Lung (tissue), 12 donors: ENCODE measurements around the gene SIX2. TPM values are rescaled to one million over a fixed set of nuclear protein-coding genes. Genes with fewer than 3 reads are reported as not detected.

Experiments used
- ATAC-seq: fragments of 200-7000 bp; cut with Tn5 transposase; one replicate; pipeline ENCODE4 v1.9.1; 2020; ENCODE audit warnings: moderate number of reproducible peaks; ENCODE audit not compliant: insufficient read depth, low FRiP score
- DNase-seq, 3 donors: peaks; one replicate each; pipeline ENCODE4 v3.0.0-alpha.2; 2013 to 2017
- H3K27ac ChIP-seq, 2 donors: one replicate each; pipeline ENCODE4 v1.5.1; 2013; ENCODE audit warnings: mild to moderate bottlenecking in 2 of 2, moderate library complexity in 2 of 2, control low read depth in 1 of 2, inconsistent platforms in 1 of 2, low read depth in 1 of 2, low read length in 1 of 2
- H3K27me3 ChIP-seq, 3 donors: one replicate each; pipeline ENCODE4 v1.5.1; 2013; ENCODE audit warnings: low read length in 2 of 3; ENCODE audit not compliant: control insufficient read depth in 3 of 3, insufficient read depth in 3 of 3
- H3K36me3 ChIP-seq, 4 donors: one replicate each; pipeline ENCODE4 v1.5.1; 2013; ENCODE audit warnings: low read length in 4 of 4, mild to moderate bottlenecking in 1 of 4, moderate library complexity in 1 of 4; ENCODE audit not compliant: control insufficient read depth in 4 of 4, insufficient read depth in 4 of 4
- H3K4me1 ChIP-seq, 5 donors: one replicate each; pipeline ENCODE4 v1.5.1; 2013; ENCODE audit warnings: low read length in 5 of 5, mild to moderate bottlenecking in 2 of 5, moderate library complexity in 1 of 5; ENCODE audit not compliant: control insufficient read depth in 5 of 5, insufficient read depth in 5 of 5
- H3K4me3 ChIP-seq: one replicate; pipeline ENCODE4 v1.5.1; 2013; ENCODE audit warnings: mild to moderate bottlenecking, control low read depth, moderate library complexity
- H3K9ac ChIP-seq, 2 donors: one replicate each; pipeline ENCODE4 v1.5.1; 2013; ENCODE audit warnings: low read length in 2 of 2, control low read depth in 1 of 2; ENCODE audit not compliant: insufficient read depth in 1 of 2
- H3K9me3 ChIP-seq, 4 donors: one replicate each; pipeline ENCODE4 v1.5.1; 2013; ENCODE audit warnings: low read length in 3 of 4, mild to moderate bottlenecking in 1 of 4, moderate library complexity in 1 of 4; ENCODE audit not compliant: control insufficient read depth in 4 of 4, insufficient read depth in 3 of 4
- CTCF ChIP-seq: IDR thresholded peaks from 2 replicates; pipeline ENCODE4 v1.5.1; 2012; ENCODE audit warnings: mild to moderate bottlenecking; ENCODE audit errors: control extremely low read depth, extremely low read depth
- WGBS, 2 donors: extraction: QIAGEN DNeasy Blood & Tissue Kit; methylation state at CpG; one replicate each; pipeline ENCODE4 v1.1.7; 2013; 5-methylcytosine and 5-hydroxymethylcytosine counted together
- polyA plus RNA-seq, 2 donors: library from polyadenylated mRNA; stranded (reverse); fragments of 200-250 nt; gene quantifications; one replicate each; pipeline ENCODE4 v1.2.1, GENCODE V29; 2013
- total RNA-seq, 2 donors: library from RNA; depleted of rRNA in 1 of 2; stranded (reverse); fragments of >200 nt in 1 of 2; gene quantifications; one replicate each; pipeline ENCODE4 v1.2.1, GENCODE V29; 2014 to 2021
- donor health status: control.
- donor health status: control.
- donor health status: Bipolar disorder and iron deficiency.
- donor health status: healthy.
- donor health status: DM: yes; HTN: yes; CAD: no.

Gene SIX2
- total and polyA plus RNA-seq, 4 donors, result 0.34 to 0.83 (median 0.44) TPM

- Histone ChIP-seq H3K27me3 (peaks cover 2 to 99% (median 96%) of the 10 kb centered on the region in 3 donors), H3K9me3 (peaks cover 0 to 3% (median 0%) of the 10 kb centered on the region in 4 donors), H3K4me3 (no peak overlapping the region), H3K9ac (no peak overlapping the region), H3K4me1 (peaks cover 0 to 30% (median 8%) of the 10 kb centered on the region in 5 donors), H3K27ac (no peak overlapping the region), H3K36me3 (no peaks in the 10 kb centered on the region)
- TF ChIP-seq CTCF, result no peak
- DNase-seq (no peak), ATAC-seq (no peak)
- 5 to 15% methylated on average over 9 of the region's 9 CpGs for WGBS, 2 donors
Observed at GRCh38 chr2:45001869-45002385, 7.3 kb downstream of the SIX2 start.

GRCh38 chr2:45000921-45001868 is 8.1 kb downstream of the SIX2 start:
- peaks cover 2 to 99% (median 92%) of the 10 kb centered on the region in 3 donors for H3K27me3 ChIP-seq
- H3K9me3 ChIP-seq, result peaks cover 0 to 3% (median 0%) of the 10 kb centered on the region in 4 donors
- H3K27ac ChIP-seq, result no peak overlapping the region
- peak in 2 of 3 donors; percentile 34 to 37 for DNase-seq
- no peaks in the 10 kb centered on the region for H3K36me3 ChIP-seq
- TF ChIP-seq CTCF, result no peak
- no peak overlapping the region for H3K4me3 ChIP-seq
- WGBS, 2 donors, result 4 to 5% methylated on average over 53 to 61 of the region's 61 CpGs
- ATAC-seq, result no peak
- H3K9ac ChIP-seq, result peak overlapping the region in 1 of 2 donors; percentile 32
- H3K4me1 ChIP-seq, result peaks cover 0 to 30% (median 8%) of the 10 kb centered on the region in 5 donors

- Histone ChIP-seq H3K9ac (no peak overlapping the region), H3K36me3 (no peaks in the 10 kb centered on the region), H3K27ac (no peak overlapping the region), H3K9me3 (peaks cover 0 to 3% (median 0%) of the 10 kb centered on the region in 4 donors), H3K27me3 (peaks cover 2 to 99% (median 90%) of the 10 kb centered on the region in 3 donors), H3K4me1 (peaks cover 0 to 30% (median 8%) of the 10 kb centered on the region in 5 donors), H3K4me3 (no peak overlapping the region)
- DNase-seq (no peak), ATAC-seq (no peak)
- 11 to 13% methylated on average over 36 of the region's 36 CpGs for WGBS, 2 donors
- TF ChIP-seq CTCF, result no peak
Observed at GRCh38 chr2:45000341-45000901, 8.8 kb downstream of the SIX2 start.
